ENCODE data around the gene PASK. TPM values are rescaled to one million over a fixed set of nuclear protein-coding genes. Genes with fewer than 3 reads are reported as not detected.

Gene PASK
- total RNA-seq, 6 donors from 2014 or later, result 4.3 to 18.9 (median 13.8) TPM

GRCh38 chr2:241123816-241124536, 25.3 kb downstream of the PASK start:
- TF ChIP-seq POLR2AphosphoS5 (IDR thresholded peaks at IDR 0.05) (no peak), POLR2A (IDR thresholded peaks at IDR 0.05) (no peak), EP300 (IDR thresholded peaks at IDR 0.05) (no peak), CTCF (IDR thresholded peaks at IDR 0.05) (no peak)
- DNase-seq (no peak), ATAC-seq (ENCODE audit: low FRiP score in 2 of 2) (no peak)
- H3K9me3 ChIP-seq, result no peaks in the 10 kb centered on the region
- no peak overlapping the region for H3K27ac ChIP-seq
- H3K4me1 ChIP-seq, result no peaks in the 10 kb centered on the region
- WGBS, 2 donors, result 86 to 95% methylated on average over 15 to 16 of the region's 16 CpGs
- no peaks in the 10 kb centered on the region for H3K27me3 ChIP-seq
- H3K36me3 ChIP-seq, result peaks cover 0 to 16% (median 5%) of the 10 kb centered on the region in 4 donors
- H3K4me3 ChIP-seq, result no peak overlapping the region

- Histone ChIP-seq H3K27me3 (no peaks in the 10 kb centered on the region), H3K9me3 (no peaks in the 10 kb centered on the region), H3K36me3 (peaks cover 0 to 16% (median 5%) of the 10 kb centered on the region in 4 donors), H3K4me1 (no peaks in the 10 kb centered on the region), H3K27ac (no peak overlapping the region), H3K4me3 (no peak overlapping the region)
- WGBS, 2 donors, result 97% methylated on average over 11 to 19 of the region's 19 CpGs
- TF ChIP-seq POLR2AphosphoS5 (IDR thresholded peaks at IDR 0.05) (no peak), EP300 (IDR thresholded peaks at IDR 0.05) (no peak), POLR2A (IDR thresholded peaks at IDR 0.05) (no peak), CTCF (IDR thresholded peaks at IDR 0.05) (no peak)
- DNase-seq (no peak), ATAC-seq (ENCODE audit: low FRiP score in 2 of 2) (no peak)
Observed at GRCh38 chr2:241122376-241123002, 26.8 kb downstream of the PASK start.

- Histone ChIP-seq H3K9me3 (no peaks in the 10 kb centered on the region), H3K27me3 (no peaks in the 10 kb centered on the region), H3K4me1 (no peaks in the 10 kb centered on the region), H3K4me3 (no peak overlapping the region), H3K36me3 (peaks cover 0 to 10% (median 7%) of the 10 kb centered on the region in 4 donors), H3K27ac (no peak overlapping the region)
- 85 to 86% methylated on average over 5 of the region's 5 CpGs for WGBS, 2 donors
- ATAC-seq (ENCODE audit: low FRiP score in 2 of 2) (no peak), DNase-seq (no peak)
- no peak for TF ChIP-seq EP300 (IDR thresholded peaks at IDR 0.05)
- TF ChIP-seq POLR2AphosphoS5 (IDR thresholded peaks at IDR 0.05), result no peak
- no peak for TF ChIP-seq POLR2A (IDR thresholded peaks at IDR 0.05)
- no peak for TF ChIP-seq CTCF (IDR thresholded peaks at IDR 0.05)
Observed at GRCh38 chr2:241121008-241121407, 28.3 kb downstream of the PASK start.

- DNase-seq, result no peak
- no peak overlapping the region for H3K4me3 ChIP-seq
- H3K36me3 ChIP-seq, result peaks cover 0 to 10% (median 7%) of the 10 kb centered on the region in 4 donors
- no peaks in the 10 kb centered on the region for H3K4me1 ChIP-seq
- no peaks in the 10 kb centered on the region for H3K27me3 ChIP-seq
- no peak for ATAC-seq (ENCODE audit: low FRiP score in 2 of 2)
- H3K9me3 ChIP-seq, result no peaks in the 10 kb centered on the region
- H3K27ac ChIP-seq, result no peak overlapping the region
- TF ChIP-seq POLR2A (IDR thresholded peaks at IDR 0.05) (no peak), CTCF (IDR thresholded peaks at IDR 0.05) (no peak), EP300 (IDR thresholded peaks at IDR 0.05) (no peak), POLR2AphosphoS5 (IDR thresholded peaks at IDR 0.05) (no peak)
- 98 to 100% methylated on average over 2 of the region's 2 CpGs for WGBS, 2 donors
Observed at GRCh38 chr2:241120440-241120839, 28.8 kb downstream of the PASK start.
